Ovary (tissue), 9 donors: ENCODE measurements around the gene FBXO42. TPM values are rescaled to one million over a fixed set of nuclear protein-coding genes. Genes with fewer than 3 reads are reported as not detected.

Experiments
- DNase-seq, 5 donors: peaks; one replicate each; pipeline ENCODE4 v3.0.0-alpha.2; 2019 to 2020
- H3K27ac ChIP-seq, 2 donors: fragments of 200-600 bp; one replicate each; pipeline versions ENCODE4 v1.5.1 to v1.8.0; 2019 to 2022
- H3K27me3 ChIP-seq: fragments of 200-600 bp; one replicate; pipeline ENCODE4 v1.8.0; 2022
- H3K36me3 ChIP-seq: fragments of 200-600 bp; sonication (generic); one replicate; pipeline ENCODE4 v1.5.1; 2019
- H3K4me1 ChIP-seq: one replicate; pipeline ENCODE4 v1.8.1; 2013; ENCODE audit warnings: mild to moderate bottlenecking, moderate library complexity; ENCODE audit not compliant: insufficient read depth
- H3K4me3 ChIP-seq: fragments of 200-600 bp; sonication (generic); one replicate; pipeline ENCODE4 v1.5.1; 2017
- H3K9me3 ChIP-seq, 2 donors: fragments of 200-600 bp in 1 of 2; sonication (generic) in 1 of 2; one replicate each; pipeline versions ENCODE4 v1.5.1 to v1.8.1; 2013 to 2019; ENCODE audit warnings: mild to moderate bottlenecking in 1 of 2, moderate library complexity in 1 of 2
- CTCF ChIP-seq, 3 donors: fragments of 450-650 bp in 2 of 3; fragments of 200-600 bp in 1 of 3; IDR thresholded peaks; one replicate each; pipeline versions ENCODE4 v1.5.1 to v1.8.0; 2016 to 2022; ENCODE audit warnings: antibody characterized with exemption in 3 of 3, mild to moderate bottlenecking in 1 of 3
- EP300 ChIP-seq: sonication (generic); formaldehyde crosslinking; IDR thresholded peaks from one replicate; pipeline ENCODE4 v1.6.1; 2017; ENCODE audit warnings: antibody characterized with exemption
- POLR2A ChIP-seq: fragments of 450-650 bp; IDR thresholded peaks from one replicate; pipeline ENCODE4 v1.6.1; 2017; ENCODE audit warnings: antibody characterized with exemption, mild to moderate bottlenecking, moderate library complexity
- WGBS, 3 donors: extraction: QIAGEN DNeasy Blood & Tissue Kit in 1 of 3; methylation state at CpG; one replicate each; pipeline versions ENCODE4 v1.1.5 to v1.1.7; 2013 to 2017; 5-methylcytosine and 5-hydroxymethylcytosine counted together
- intact Hi-C, 4 donors: fragments of 100-400 bp; cut with DNase I; formaldehyde crosslinking; loops; one replicate each; pipeline versions ENCODE4 v1.11.0 to v1.15.1; 2022 to 2023
- polyA plus RNA-seq, 2 donors: library from polyadenylated mRNA; stranded (reverse); fragments of 200-250 nt in 1 of 2; fragments of 350-450 nt in 1 of 2; fragmentation: Illumina TruSeq in 1 of 2; extraction: RNeasy Lipid Tissue Mini Kit (QIAGEN cat#74804) in 1 of 2; gene quantifications; one replicate each; pipeline ENCODE4 v1.2.3, GENCODE V29; 2013 to 2014
- total RNA-seq, 7 donors: library from RNA; depleted of rRNA in 2 of 7; stranded (reverse); fragments of >200 nt in 2 of 7; fragmentation: NEBNext Ultra II Directional in 3 of 7; extraction: Animal tissue kit (Norgen Biotek cat#: 25700) in 3 of 7; gene quantifications; one replicate each; pipeline versions ENCODE4 v1.1.0 to v1.2.4, GENCODE V29; 2016 to 2023
- donor health status: DM: no; HTN: no; CAD: no; lungs with moderate emphysema.
- donor health status: DM: no; HTN: no; CAD: no.
- donor health status: Bipolar disorder and iron deficiency.
- donor health status: DM: yes; HTN: yes; CAD: no.
- donor health status: DM: no; HTN: no; CAD: no.
- donor health status: DM: yes; HTN: yes; CAD: no.

The FBXO42 gene
- total and polyA plus RNA-seq, 9 donors, result 16.0 to 35.3 (median 21.9) TPM

- no peaks in the 10 kb centered on the region for H3K27me3 ChIP-seq
- intact Hi-C loops, result no loop called here
- H3K27ac ChIP-seq, result no peak overlapping the region
- TF ChIP-seq CTCF (IDR thresholded peaks at IDR 0.05) (no peak), EP300 (no peak), POLR2A (no peak)
- no peaks in the 10 kb centered on the region for H3K9me3 ChIP-seq
- no peaks in the 10 kb centered on the region for H3K36me3 ChIP-seq
- H3K4me3 ChIP-seq, result no peak overlapping the region
- H3K4me1 ChIP-seq, result no peaks in the 10 kb centered on the region
- 82 to 98% (median 97%) methylated on average over 3 of the region's 3 CpGs for WGBS, 3 donors
- DNase-seq, result no peak
These were observed 45.1 kb downstream of the FBXO42 start for GRCh38 chr1:16307222-16307621.

GRCh38 chr1:16302709-16303627, 49.3 kb downstream of the FBXO42 start:
- DNase-seq, result no peak
- no peaks in the 10 kb centered on the region for H3K36me3 ChIP-seq
- intact Hi-C loops, result no loop called here
- TF ChIP-seq CTCF (IDR thresholded peaks at IDR 0.05), result no peak
- no peak for TF ChIP-seq POLR2A
- no peak for TF ChIP-seq EP300
- H3K27me3 ChIP-seq, result no peaks in the 10 kb centered on the region
- WGBS, 3 donors, result 86 to 92% (median 92%) methylated on average over 12 of the region's 12 CpGs
- no peaks in the 10 kb centered on the region for H3K9me3 ChIP-seq
- H3K4me1 ChIP-seq, result peaks cover 2% of the 10 kb centered on the region
- H3K4me3 ChIP-seq, result no peak overlapping the region
- no peak overlapping the region for H3K27ac ChIP-seq

GRCh38 chr1:16300436-16300835, 51.8 kb downstream of the FBXO42 start:
- no peak for TF ChIP-seq EP300
- Histone ChIP-seq H3K9me3 (no peaks in the 10 kb centered on the region), H3K27me3 (no peaks in the 10 kb centered on the region), H3K36me3 (no peaks in the 10 kb centered on the region), H3K4me3 (no peak overlapping the region), H3K27ac (no peak overlapping the region), H3K4me1 (peaks cover 2% of the 10 kb centered on the region)
- intact Hi-C loops, result no loop called here
- no peak for DNase-seq
- 80 to 89% (median 82%) methylated on average over 3 of the region's 3 CpGs for WGBS, 3 donors

- DNase-seq, result peak in 2 of 5 donors; percentile 42 to 46
- H3K4me3 ChIP-seq, result no peak overlapping the region
- no peaks in the 10 kb centered on the region for H3K27me3 ChIP-seq
- H3K4me1 ChIP-seq, result peaks cover 2% of the 10 kb centered on the region
- no peaks in the 10 kb centered on the region for H3K9me3 ChIP-seq
- TF ChIP-seq POLR2A (no peak), CTCF (IDR thresholded peaks at IDR 0.05) (no peak), EP300 (no peak)
- H3K27ac ChIP-seq, result no peak overlapping the region
- WGBS, 3 donors, result 43 to 64% (median 45%) methylated on average over 12 of the region's 12 CpGs
- intact Hi-C loops, result no loop called here
- no peaks in the 10 kb centered on the region for H3K36me3 ChIP-seq
These were observed 53.6 kb downstream of the FBXO42 start for GRCh38 chr1:16298653-16299052.

- Histone ChIP-seq H3K36me3 (no peaks in the 10 kb centered on the region), H3K9me3 (no peaks in the 10 kb centered on the region), H3K4me3 (no peak overlapping the region), H3K27ac (no peak overlapping the region), H3K27me3 (no peaks in the 10 kb centered on the region), H3K4me1 (peaks cover 6% of the 10 kb centered on the region)
- 83 to 91% (median 84%) methylated on average over 4 of the region's 4 CpGs for WGBS, 3 donors
- intact Hi-C loops, result no loop called here
- DNase-seq, result no peak
- no peak for TF ChIP-seq CTCF (IDR thresholded peaks at IDR 0.05)
- no peak for TF ChIP-seq POLR2A
- TF ChIP-seq EP300, result no peak
These were observed 55.6 kb downstream of the FBXO42 start for GRCh38 chr1:16296643-16297042.
